SH-SY5Y (cell line): ENCODE measurements around the gene NMT2.

Experiments used
- GATA2 ChIP-seq: IDR thresholded peaks from 2 replicates; pipeline ENCODE4 v1.6.1; 2011; ENCODE audit warnings: mild to moderate bottlenecking, low read depth, low read length
- GATA3 ChIP-seq: IDR thresholded peaks from 2 replicates; pipeline ENCODE4 v1.6.1; 2011; ENCODE audit warnings: low read depth, mild to moderate bottlenecking, low read length, moderate library complexity

Gene NMT2

DNA sequence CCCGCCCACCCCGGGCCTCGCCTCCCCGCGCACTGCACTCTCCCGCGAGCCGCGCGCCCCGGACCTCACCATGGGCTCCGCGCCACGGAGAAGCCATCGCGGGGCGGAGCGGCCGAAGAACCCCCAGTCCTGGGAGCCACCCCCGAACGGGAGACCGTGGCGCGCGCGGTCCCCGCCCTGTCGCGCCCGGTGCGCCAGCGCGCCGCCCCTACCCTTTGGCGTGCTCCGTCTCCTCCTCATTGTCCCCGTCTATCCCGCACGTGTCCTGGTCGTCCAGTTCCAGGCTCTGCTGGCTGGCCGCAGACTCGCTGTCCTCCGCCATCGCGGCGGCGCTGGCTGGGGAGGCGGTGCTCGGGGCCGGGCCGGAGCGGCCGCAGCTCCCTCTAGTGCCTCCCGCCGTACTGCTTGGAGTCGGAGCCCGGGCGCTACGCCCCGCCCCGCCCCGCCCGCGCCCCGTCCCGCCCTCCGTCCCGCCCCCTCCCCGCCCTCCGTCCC lies at the start of gene NMT2:
TSS of gene NMT2 (minus strand) at position 403 of the 495 bp plus-strand sequence. CDS start at position 322, 81 bp downstream.
- TF ChIP-seq GATA3 (no peak), GATA2 (no peak)

- TF ChIP-seq GATA3 = no peak
- TF ChIP-seq GATA2 = no peak
These were observed 48.2 kb upstream of the NMT2 start for GRCh38 chr10:15216700-15217099.

DNA sequence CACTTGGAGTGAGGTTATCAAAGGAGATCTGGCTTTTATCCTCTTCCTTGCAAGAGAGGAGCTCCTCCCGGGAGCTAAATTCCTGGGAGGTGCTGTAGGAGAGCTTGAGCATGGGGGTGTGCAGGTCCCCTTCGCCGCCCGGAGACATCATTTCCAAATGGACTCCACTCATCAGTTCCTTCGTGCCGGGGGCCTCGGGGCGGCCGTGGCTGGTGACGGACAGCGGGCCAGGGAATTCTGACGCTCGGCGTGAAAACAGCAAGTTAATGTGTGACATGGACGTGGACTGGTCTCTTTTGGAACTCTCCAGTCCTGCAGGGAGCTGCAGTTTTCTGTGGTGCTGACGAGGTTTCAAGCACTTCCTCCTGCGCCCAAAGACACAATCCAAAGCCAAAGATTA lies 45.7 kb upstream of the NMT2 start:
- TF ChIP-seq GATA2 (no peak), GATA3 (no peak)

DNA sequence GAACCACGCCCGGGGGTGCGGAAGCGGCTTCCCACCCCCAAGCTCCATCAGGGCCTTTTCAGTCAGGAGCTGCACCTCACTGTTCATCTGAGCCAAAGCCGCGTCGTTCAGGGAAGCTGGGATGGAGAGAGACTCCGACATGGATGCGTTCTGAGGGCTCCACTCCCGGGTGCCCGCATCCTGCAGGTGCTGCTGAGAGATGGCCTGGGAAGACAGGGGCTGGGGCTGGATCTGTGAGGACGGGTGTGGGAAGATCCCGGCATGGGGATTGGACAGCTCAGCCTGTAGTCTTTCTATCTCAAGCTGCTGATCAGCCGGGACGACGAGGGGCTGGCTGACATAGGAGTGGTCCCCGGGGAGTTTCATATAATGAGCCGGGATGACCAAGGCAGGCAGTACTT lies 45.0 kb upstream of the NMT2 start:
- TF ChIP-seq GATA3 = no peak
- TF ChIP-seq GATA2 = no peak

- TF ChIP-seq GATA3 (no peak), GATA2 (no peak)
These were observed 43.0 kb upstream of the NMT2 start for GRCh38 chr10:15211464-15211979.

- TF ChIP-seq GATA3 = no peak
- TF ChIP-seq GATA2 = no peak
These were observed 42.0 kb upstream of the NMT2 start for GRCh38 chr10:15210521-15210920.

- TF ChIP-seq GATA2 (peak; percentile 62), GATA3 (no peak)
These were observed 41.5 kb upstream of the NMT2 start for GRCh38 chr10:15209827-15210509.

- TF ChIP-seq GATA3 (no peak), GATA2 (no peak)
These were observed 39.7 kb upstream of the NMT2 start for GRCh38 chr10:15208221-15208620.

DNA sequence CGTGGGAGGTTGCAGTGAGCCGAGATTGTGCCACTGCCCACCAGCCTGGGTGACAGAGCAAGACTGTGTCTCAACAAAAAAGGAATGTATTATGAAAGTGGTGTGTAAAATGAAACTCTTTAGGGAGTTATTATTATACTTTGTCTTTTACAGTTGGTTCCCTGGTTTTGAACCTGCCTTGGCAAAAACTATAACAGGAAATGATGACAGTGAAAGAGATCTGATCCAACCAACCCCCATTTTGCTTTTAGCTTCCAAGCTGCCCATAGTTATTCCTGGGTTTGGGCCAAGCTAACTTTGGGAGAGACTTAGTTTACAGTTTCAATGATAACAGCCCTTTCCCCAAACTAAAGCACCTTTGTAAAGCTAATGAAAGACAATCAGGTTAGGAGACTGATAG lies 34.1 kb upstream of the NMT2 start:
- TF ChIP-seq GATA2 (no peak), GATA3 (no peak)

DNA sequence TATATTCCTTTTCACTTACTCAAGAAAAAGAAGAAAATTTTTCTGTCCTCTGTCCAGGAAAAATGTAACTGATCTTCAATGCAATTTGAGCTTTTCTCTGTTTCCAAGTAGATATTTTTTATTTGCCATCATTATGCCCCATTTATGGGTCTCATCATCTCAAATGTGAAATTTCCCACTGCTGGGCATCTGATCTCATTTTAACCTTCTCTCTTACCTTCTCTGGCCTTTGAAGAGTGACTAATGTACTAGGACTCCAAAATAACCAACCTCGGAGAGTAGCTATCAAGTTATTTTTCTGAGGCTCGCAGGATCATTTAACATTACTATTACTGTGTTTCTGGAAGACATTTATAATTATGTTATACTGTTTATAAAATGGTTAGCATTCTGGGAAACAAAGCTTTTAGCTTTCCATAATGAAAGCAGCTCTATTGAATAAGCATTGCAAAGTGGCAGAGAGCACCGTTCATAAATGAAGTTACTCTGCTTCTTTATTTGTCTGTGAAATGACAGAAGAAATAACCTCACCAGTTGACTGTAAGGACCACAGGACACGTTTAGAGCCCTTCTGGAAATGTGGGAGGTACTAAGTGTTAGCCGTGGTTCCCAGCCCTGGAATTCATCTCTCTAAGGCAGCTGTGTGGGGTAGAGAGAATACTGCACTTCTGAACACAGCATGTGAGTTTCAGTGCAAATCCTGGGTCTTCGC lies 33.3 kb upstream of the NMT2 start:
- TF ChIP-seq GATA2 (no peak), GATA3 (no peak)

GRCh38 chr10:15200626-15201025 lies 32.1 kb upstream of the NMT2 start:
- TF ChIP-seq GATA3 (no peak), GATA2 (no peak)

GRCh38 chr10:15197911-15198310 lies 29.4 kb upstream of the NMT2 start:
- no peak for TF ChIP-seq GATA3
- TF ChIP-seq GATA2 = no peak

GRCh38 chr10:15197276-15197675 lies 28.8 kb upstream of the NMT2 start:
- TF ChIP-seq GATA3 (no peak), GATA2 (no peak)

GRCh38 chr10:15196021-15196834 lies 27.7 kb upstream of the NMT2 start:
- TF ChIP-seq GATA2 (no peak), GATA3 (no peak)
